WI38 (cell line): ENCODE results near the gene TASP1.

ENCODE experiments used
- H3K4me3 ChIP-seq: 2 replicates; pipeline ENCODE4 v1.5.1; 2011; ENCODE audit warnings: low read depth, mild to moderate bottlenecking, control low read depth, low read length
- CTCF ChIP-seq: IDR thresholded peaks from 2 replicates; pipeline ENCODE4 v1.5.1; 2012; ENCODE audit warnings: low read depth, mild to moderate bottlenecking, control low read depth, low read length

Gene TASP1

GRCh38 chr20:13545790-13546189 lies 92.9 kb downstream of the TASP1 start:
- TF ChIP-seq CTCF = no peak

GRCh38 chr20:13543783-13544182 lies 94.9 kb downstream of the TASP1 start:
- TF ChIP-seq CTCF = no peak

More at GRCh38 chr20:13545790-13546189, 92.9 kb downstream of the TASP1 start:
- no peak overlapping the region for H3K4me3 ChIP-seq

GRCh38 chr20:13535627-13536026 lies 103.1 kb downstream of the TASP1 start:
- H3K4me3 ChIP-seq = no peak overlapping the region
- TF ChIP-seq CTCF = no peak

More at GRCh38 chr20:13543783-13544182, 94.9 kb downstream of the TASP1 start:
- no peak overlapping the region for H3K4me3 ChIP-seq

- no peak overlapping the region for H3K4me3 ChIP-seq
- TF ChIP-seq CTCF = no peak
These were observed 104.8 kb downstream of the TASP1 start for GRCh38 chr20:13533946-13534345.

GRCh38 chr20:13530146-13530545 lies 108.6 kb downstream of the TASP1 start:
- no peak overlapping the region for H3K4me3 ChIP-seq
- no peak for TF ChIP-seq CTCF

- H3K4me3 ChIP-seq = no peak overlapping the region
- no peak for TF ChIP-seq CTCF
These were observed 112.2 kb downstream of the TASP1 start for GRCh38 chr20:13526551-13526950.

GRCh38 chr20:13525225-13525940 lies 113.3 kb downstream of the TASP1 start:
- no peak for TF ChIP-seq CTCF
- H3K4me3 ChIP-seq = no peak overlapping the region
